Urinary bladder (tissue), 4 donors: ENCODE results near the gene STARD10. TPM values are rescaled to one million over a fixed set of nuclear protein-coding genes. Genes with fewer than 3 reads are reported as not detected.

Experiments
- DNase-seq: peaks from one replicate; pipeline ENCODE4 v3.0.0-alpha.2; 2015; ENCODE audit errors: extremely low spot score
- H3K27ac ChIP-seq: one replicate; pipeline ENCODE4 v1.5.1; 2013; ENCODE audit warnings: low read depth, mild to moderate bottlenecking, moderate library complexity
- H3K36me3 ChIP-seq: one replicate; pipeline ENCODE4 v1.6.1; 2013; ENCODE audit warnings: mild to moderate bottlenecking, moderate library complexity; ENCODE audit not compliant: insufficient read depth
- H3K4me1 ChIP-seq: one replicate; pipeline ENCODE4 v1.6.1; 2013; ENCODE audit warnings: mild to moderate bottlenecking, moderate library complexity; ENCODE audit not compliant: insufficient read depth
- H3K4me3 ChIP-seq: one replicate; pipeline ENCODE4 v1.5.1; 2013; ENCODE audit warnings: low read depth, low read length
- WGBS: extraction: QIAGEN DNeasy Blood & Tissue Kit; methylation state at CpG from one replicate; pipeline ENCODE4 v1.1.7; 2013; 5-methylcytosine and 5-hydroxymethylcytosine counted together
- polyA plus RNA-seq: library from polyadenylated mRNA; stranded (reverse); fragments of 200-250 nt; gene quantifications from one replicate; pipeline ENCODE4 v1.2.3, GENCODE V29; 2013
- total RNA-seq: library from RNA; depleted of rRNA; stranded (reverse); fragments of >200 nt; gene quantifications from one replicate; pipeline ENCODE4 v1.2.3, GENCODE V29; 2014
- donor health status: healthy with polysubstance abuse.
- donor health status: healthy.

The STARD10 gene
- total and polyA plus RNA-seq, 2 donors, result 16.3 to 33.5 TPM

DNA sequence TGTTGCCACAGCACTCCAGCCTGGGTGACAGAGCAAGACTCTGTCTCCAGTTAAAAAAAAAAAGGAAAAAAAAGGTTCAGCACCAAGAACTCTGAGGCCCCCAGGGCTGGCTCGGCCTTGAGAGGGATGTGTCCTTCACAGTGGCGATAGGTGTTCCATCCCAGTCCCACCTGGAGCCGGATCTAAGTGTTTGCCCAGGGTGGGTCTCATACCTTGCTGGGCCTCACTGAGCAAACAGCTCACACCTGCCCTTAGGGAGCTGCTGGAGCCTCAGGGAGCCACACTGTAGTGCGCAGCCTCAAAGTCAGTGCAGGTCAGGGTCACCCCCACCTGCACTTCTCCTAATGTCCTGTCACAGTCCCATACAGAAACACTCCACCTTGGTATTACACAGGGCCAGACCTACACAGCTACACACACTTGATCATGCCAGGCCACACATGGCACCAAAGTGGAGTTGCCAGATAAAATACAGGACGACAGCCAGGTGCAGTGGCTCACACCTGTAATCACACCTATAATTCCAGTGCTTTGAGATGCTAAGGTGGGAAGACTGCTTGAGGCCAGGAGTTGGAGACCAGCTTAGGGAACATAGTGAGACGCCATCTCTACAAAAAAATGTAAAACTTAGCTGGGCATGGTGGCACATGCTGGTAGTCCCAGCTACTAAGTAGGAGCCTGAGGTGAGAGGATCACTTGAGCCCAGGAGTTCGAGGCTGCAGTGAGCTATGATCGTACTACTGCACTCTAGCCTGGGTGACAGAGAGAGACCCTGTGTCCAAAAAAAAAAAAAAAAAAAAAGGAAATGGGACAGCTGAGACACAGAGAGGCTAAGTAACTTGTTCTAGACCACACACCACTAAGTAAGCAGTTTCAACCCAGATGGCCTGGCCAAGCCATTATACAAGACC lies 7.3 kb downstream of the STARD10 start:
- WGBS, result 91% methylated on average over 8 of the region's 8 CpGs
- H3K4me3 ChIP-seq, result no peak overlapping the region
- H3K36me3 ChIP-seq, result no peaks in the 10 kb centered on the region
- H3K27ac ChIP-seq, result no peak overlapping the region
- no peak for DNase-seq
- no peaks in the 10 kb centered on the region for H3K4me1 ChIP-seq

DNA sequence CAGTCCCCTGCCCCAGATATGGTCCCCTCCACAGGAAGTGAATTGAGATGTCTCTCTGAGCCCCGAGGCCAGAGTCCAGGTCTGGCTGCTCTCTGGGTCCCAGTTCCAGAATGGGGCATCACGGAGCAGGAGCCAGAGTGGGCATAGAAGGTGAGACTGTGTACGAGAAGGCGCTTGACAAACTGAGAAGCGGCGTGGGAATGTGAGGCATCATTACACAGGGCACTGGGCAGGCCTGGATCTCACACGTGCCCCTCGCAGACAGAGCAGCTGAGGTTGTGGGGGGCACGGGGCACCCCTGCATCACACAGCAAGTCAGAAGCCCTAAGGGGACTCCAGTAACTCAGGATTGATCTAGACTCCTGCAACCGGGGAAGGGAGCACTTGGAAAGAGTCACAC lies 9.2 kb downstream of the STARD10 start:
- Histone ChIP-seq H3K27ac (no peak overlapping the region), H3K36me3 (no peaks in the 10 kb centered on the region), H3K4me3 (no peak overlapping the region), H3K4me1 (peaks cover 2% of the 10 kb centered on the region)
- 89% methylated on average over 10 of the region's 10 CpGs for WGBS
- DNase-seq, result no peak

- no peak overlapping the region for H3K27ac ChIP-seq
- H3K4me1 ChIP-seq, result peaks cover 2% of the 10 kb centered on the region
- H3K36me3 ChIP-seq, result no peaks in the 10 kb centered on the region
- H3K4me3 ChIP-seq, result no peak overlapping the region
- no peak for DNase-seq
- 95% methylated on average over 2 of the region's 2 CpGs for WGBS
These were observed 10.5 kb downstream of the STARD10 start for GRCh38 chr11:72783144-72783905.

GRCh38 chr11:72782081-72782920 lies 11.5 kb downstream of the STARD10 start:
- H3K36me3 ChIP-seq, result no peaks in the 10 kb centered on the region
- no peak overlapping the region for H3K27ac ChIP-seq
- no peak for DNase-seq
- WGBS, result 54% methylated on average over 14 of the region's 14 CpGs
- H3K4me1 ChIP-seq, result peaks cover 2% of the 10 kb centered on the region
- peak overlapping the region; percentile 82 for H3K4me3 ChIP-seq

DNA sequence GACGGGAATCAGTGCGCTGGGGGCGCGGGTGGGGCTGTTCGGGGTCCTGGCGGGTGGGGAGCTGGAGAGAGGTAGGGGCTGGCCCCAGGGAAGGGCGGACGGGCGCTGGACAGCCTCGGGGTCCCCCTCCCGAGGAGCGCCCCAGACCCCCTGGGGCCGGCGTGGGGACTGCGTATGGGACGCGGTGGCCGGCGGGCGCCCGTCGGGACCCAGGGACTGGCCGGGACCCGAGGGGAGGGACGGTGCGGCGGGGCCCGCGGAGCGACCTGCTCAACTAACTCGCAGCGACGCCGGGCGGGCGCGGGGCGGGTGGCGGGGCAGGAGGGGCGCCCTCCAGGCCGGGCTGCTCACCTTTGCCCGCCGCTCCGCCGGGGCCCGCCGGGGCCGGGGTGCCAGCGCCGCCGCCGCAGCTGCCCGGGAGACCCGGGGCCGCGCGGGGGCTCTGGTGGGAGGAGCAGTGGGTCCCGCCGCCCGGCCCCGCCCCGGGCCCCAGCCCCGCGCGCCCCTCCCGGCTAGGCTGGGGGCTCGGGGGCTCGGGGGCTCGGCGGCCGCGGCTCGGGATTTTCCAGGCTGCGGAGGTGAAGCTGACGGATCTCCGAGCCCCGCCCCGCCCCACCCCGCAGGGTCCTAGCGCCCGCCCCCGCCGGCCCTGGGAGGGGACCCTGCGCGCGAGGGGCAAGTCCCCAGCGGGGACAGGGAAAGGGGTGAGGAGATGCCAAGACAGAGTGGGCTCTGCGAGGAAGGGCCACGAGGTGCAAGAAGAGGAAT lies 12.3 kb downstream of the STARD10 start:
- peaks cover 2% of the 10 kb centered on the region for H3K4me1 ChIP-seq
- no peak for DNase-seq
- WGBS, result 2% methylated on average over 89 of the region's 89 CpGs
- peak overlapping the region; percentile 24 for H3K27ac ChIP-seq
- H3K36me3 ChIP-seq, result no peaks in the 10 kb centered on the region
- peak overlapping the region; percentile 82 for H3K4me3 ChIP-seq

- peaks cover 2% of the 10 kb centered on the region for H3K4me1 ChIP-seq
- DNase-seq, result no peak
- WGBS, result 32% methylated on average over 17 of the region's 17 CpGs
- peak overlapping the region; percentile 24 for H3K27ac ChIP-seq
- peak overlapping the region; percentile 82 for H3K4me3 ChIP-seq
- no peaks in the 10 kb centered on the region for H3K36me3 ChIP-seq
These were observed 12.9 kb downstream of the STARD10 start for GRCh38 chr11:72781063-72781312.

DNA sequence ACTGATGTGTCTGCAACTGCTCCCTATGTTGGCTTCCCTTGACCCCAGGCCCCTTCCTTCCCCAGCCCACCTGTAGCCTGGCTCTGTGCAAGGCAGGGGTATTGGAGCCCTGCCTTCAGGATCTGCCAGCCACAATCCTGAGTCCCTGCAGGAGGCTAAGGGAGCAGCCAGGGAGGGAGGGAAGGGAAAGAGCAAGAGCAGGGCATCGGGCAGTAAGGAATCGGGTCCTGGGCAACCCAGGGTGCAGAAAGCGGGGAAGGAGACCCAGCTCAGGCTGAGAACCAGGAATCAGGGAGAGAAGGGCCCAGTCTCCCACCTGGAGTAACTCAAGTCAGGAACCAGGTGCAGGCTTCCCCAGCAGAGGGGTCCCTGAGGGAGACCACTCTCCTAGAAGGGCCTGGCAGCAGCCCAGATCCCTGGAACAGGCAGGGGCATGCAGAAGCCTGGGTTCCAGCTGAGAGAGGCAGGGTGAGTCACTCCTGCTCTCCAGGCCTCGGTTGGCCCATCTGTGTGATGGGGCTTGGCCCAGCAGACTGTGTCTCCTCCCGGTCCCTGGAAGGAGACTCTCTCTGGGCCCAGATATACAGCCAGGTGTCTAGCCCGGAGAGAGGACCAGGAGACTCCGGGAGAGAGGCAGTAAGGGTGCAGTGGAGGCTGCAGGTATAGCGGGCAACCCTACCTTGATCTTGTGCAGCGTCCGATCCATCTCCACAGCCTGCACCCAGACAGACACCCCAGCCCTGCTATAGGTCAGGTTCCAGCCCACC lies 13.4 kb downstream of the STARD10 start:
- no peak for DNase-seq
- peaks cover 2% of the 10 kb centered on the region for H3K4me1 ChIP-seq
- H3K4me3 ChIP-seq, result peak overlapping the region; percentile 82
- no peak overlapping the region for H3K27ac ChIP-seq
- 86% methylated on average over 10 of the region's 10 CpGs for WGBS
- no peaks in the 10 kb centered on the region for H3K36me3 ChIP-seq

GRCh38 chr11:72779495-72780128 lies 14.2 kb downstream of the STARD10 start:
- H3K4me3 ChIP-seq, result no peak overlapping the region
- H3K36me3 ChIP-seq, result no peaks in the 10 kb centered on the region
- peaks cover 2% of the 10 kb centered on the region for H3K4me1 ChIP-seq
- 97% methylated on average over 4 of the region's 4 CpGs for WGBS
- no peak overlapping the region for H3K27ac ChIP-seq
- DNase-seq, result no peak

DNA sequence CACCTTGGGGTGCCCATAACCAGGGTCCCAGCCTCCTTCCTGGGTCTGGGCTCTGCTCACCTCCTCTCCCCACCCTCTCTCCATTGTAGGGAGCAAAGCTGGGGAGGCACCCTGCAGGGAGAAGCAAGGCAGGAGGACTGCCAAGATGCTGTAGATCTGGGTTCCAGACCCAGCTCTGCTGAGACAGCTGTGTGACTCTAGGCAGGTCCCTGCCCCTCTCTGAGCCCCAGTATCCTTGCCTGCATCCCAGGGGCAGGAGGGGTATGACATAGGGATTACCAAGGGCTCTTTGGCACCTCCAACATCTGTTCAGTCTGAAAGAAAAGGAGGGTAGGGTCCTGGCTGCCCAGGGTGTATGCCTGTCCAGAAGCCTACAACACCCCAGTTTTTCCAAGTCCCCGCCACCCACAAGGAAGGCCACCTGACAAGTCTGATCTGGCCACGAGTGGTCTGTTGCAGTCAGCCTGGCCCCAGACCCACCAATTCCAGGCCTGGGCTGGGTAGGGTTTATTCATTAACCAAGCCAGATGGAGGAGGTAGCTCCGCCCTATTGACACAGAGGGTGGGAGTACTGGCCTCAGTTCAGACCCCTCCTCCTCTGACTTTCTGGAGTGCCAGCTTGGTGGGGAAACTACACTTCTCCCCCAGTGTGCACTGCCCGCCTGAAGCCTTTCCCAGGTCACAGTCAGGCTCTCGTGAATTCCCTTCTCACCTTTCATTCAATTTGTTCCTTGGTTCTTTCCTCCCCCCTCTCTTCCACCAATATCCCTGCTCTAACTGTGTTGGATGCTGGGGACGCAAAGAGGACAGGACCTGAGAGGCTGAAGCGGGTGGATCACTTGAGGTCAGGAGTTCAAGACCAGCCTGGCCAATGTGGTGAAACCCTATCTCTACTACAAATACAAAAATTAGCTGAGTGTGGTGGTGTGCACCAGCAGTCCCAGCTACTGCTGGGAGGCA lies 15.0 kb downstream of the STARD10 start:
- Histone ChIP-seq H3K27ac (no peak overlapping the region), H3K4me1 (peaks cover 2% of the 10 kb centered on the region), H3K36me3 (no peaks in the 10 kb centered on the region), H3K4me3 (no peak overlapping the region)
- WGBS, result 97% methylated on average over 7 of the region's 7 CpGs
- no peak for DNase-seq

DNA sequence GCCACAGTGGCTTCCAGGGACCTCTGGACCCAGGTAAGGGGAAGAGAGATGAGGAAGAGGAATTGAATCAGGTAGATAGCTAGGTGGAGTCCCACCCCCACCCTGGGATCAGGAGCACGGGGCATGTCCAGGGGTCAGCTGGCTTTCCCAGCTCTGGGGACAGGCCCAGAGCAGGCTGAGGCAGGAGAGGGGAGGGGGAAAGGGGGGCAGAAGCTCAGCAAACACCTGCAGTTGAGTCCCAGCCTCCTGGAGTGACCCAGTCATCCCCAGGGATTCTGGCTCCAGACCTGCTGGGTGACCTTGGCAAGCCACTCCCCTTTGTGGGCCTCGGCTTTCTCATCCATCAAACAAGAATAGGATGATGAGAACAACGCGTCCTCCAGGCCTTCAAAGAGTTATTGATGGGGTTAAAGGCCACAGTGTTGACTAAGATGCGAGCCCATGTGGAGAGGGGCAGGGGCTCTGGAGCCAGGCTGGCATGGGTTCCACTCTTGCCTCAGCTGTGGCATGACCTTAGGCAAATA lies 16.0 kb downstream of the STARD10 start:
- 77% methylated on average over 5 of the region's 5 CpGs for WGBS
- no peak overlapping the region for H3K27ac ChIP-seq
- DNase-seq, result no peak
- peaks cover 2% of the 10 kb centered on the region for H3K4me1 ChIP-seq
- no peak overlapping the region for H3K4me3 ChIP-seq
- no peaks in the 10 kb centered on the region for H3K36me3 ChIP-seq
